B cell (primary cell): ENCODE data around the gene TBC1D9B.

Experiments
- CTCF ChIP-seq: fragments of 200-600 bp; IDR thresholded peaks from one replicate; pipeline ENCODE4 v1.8.0; 2022; ENCODE audit warnings: antibody characterized with exemption, mild to moderate bottlenecking
- EZH2 ChIP-seq: IDR thresholded peaks from 2 replicates; pipeline ENCODE4 v1.6.1; 2012; ENCODE audit warnings: borderline replicate concordance, low read depth, mild to moderate bottlenecking, moderate library complexity, low read length; ENCODE audit not compliant: insufficient read depth, poor library complexity, severe bottlenecking

- TF ChIP-seq CTCF (no peak), EZH2 (no peak)
These were observed 47.4 kb downstream of the TBC1D9B start for GRCh38 chr5:179860301-179860700.
